SH-SY5Y (cell line): ENCODE measurements around the gene ADORA2B.

Source experiments
- GATA2 ChIP-seq: IDR thresholded peaks from 2 replicates; pipeline ENCODE4 v1.6.1; 2011; ENCODE audit warnings: mild to moderate bottlenecking, low read depth, low read length
- GATA3 ChIP-seq: IDR thresholded peaks from 2 replicates; pipeline ENCODE4 v1.6.1; 2011; ENCODE audit warnings: low read depth, mild to moderate bottlenecking, low read length, moderate library complexity

DNA sequence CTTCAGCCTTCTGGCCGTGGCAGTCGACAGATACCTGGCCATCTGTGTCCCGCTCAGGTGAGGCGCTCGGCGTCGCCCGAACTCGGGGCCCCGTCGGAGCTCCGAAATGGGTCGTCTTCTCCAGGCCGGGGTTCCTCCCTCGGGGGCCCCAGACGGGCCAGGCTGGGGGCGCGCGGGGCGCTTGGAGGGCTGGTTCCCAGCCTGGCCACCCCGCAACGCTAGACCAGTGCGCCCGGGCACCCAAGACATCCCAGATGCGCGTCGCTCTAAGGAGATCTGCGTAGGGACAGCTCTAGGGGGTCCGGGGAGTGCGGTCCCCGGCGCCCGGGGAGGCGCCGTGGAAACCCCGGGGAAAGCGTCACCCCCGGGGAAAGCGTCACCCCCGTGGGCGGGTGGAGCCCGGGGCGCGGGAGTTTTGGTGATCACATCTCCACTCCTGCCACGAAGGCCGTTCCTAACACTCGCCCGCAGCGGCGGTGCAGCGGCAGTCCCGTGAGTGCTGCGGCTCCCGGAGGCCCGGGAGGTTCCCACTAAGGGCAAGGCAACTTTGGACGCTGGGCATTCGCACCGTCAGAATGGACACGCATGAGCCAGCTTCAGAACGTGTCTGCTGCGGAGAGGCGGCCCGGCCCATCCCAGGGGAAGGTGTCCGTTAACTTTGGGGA is 729 bp downstream of the ADORA2B start:
- TF ChIP-seq GATA3 = no peak
- TF ChIP-seq GATA2 = no peak
